HG03135 (cell line): ENCODE measurements around the gene TCF23.
"Not testable (repeated sequence)": the region's sequence is repeated elsewhere in the genome, so short reads cannot be mapped to it uniquely, and the experiment has no call there.

Experiments used
- ATAC-seq: cut with Tn5 transposase; IDR thresholded peaks from one replicate; pipeline ENCODE4 v1.9.1; 2021; ENCODE audit warnings: mild to moderate bottlenecking, moderate library complexity; ENCODE audit not compliant: unreplicated experiment

The TCF23 gene

GRCh38 chr2:27148801-27149439, at the start of gene TCF23:
Gene TCF23 (plus strand): TSS chr2:27149004. CDS start chr2:27149134, 130 bp downstream.
- no peak for ATAC-seq

GRCh38 chr2:27099334-27099955, 49.4 kb upstream of the TCF23 start:
- ATAC-seq, result no peak

- no peak for ATAC-seq
Observed at GRCh38 chr2:27100036-27100435, 48.8 kb upstream of the TCF23 start.

- ATAC-seq, result no peak
Observed at GRCh38 chr2:27102329-27102728, 46.5 kb upstream of the TCF23 start.

- no peak for ATAC-seq
Observed at GRCh38 chr2:27105981-27106380, 42.8 kb upstream of the TCF23 start.

GRCh38 chr2:27108221-27108620, 40.6 kb upstream of the TCF23 start:
- no peak for ATAC-seq

- no peak for ATAC-seq
Observed at GRCh38 chr2:27109083-27109482, 39.7 kb upstream of the TCF23 start.

GRCh38 chr2:27110603-27111352, 38.0 kb upstream of the TCF23 start:
- ATAC-seq, result not testable (repeated sequence)

- ATAC-seq, result not testable (repeated sequence)
Observed at GRCh38 chr2:27111392-27112078, 37.3 kb upstream of the TCF23 start.

GRCh38 chr2:27115519-27115918, 33.3 kb upstream of the TCF23 start:
- ATAC-seq, result no peak

GRCh38 chr2:27117995-27118524, 30.7 kb upstream of the TCF23 start:
- no peak for ATAC-seq

GRCh38 chr2:27118525-27119329, 30.1 kb upstream of the TCF23 start, which contains the start of gene CGREF1:
Gene CGREF1 (minus strand): TSS chr2:27119128. CDS start chr2:27104366, 14,762 bp downstream.
- no peak for ATAC-seq

- not testable (repeated sequence) for ATAC-seq
Observed at GRCh38 chr2:27119330-27119670, 29.5 kb upstream of the TCF23 start.

GRCh38 chr2:27121906-27122305, 26.9 kb upstream of the TCF23 start:
- ATAC-seq, result no peak

GRCh38 chr2:27122791-27123190, 26.0 kb upstream of the TCF23 start:
- ATAC-seq, result no peak

- no peak for ATAC-seq
Observed at GRCh38 chr2:27123302-27124150, 25.3 kb upstream of the TCF23 start, which contains the start of gene ABHD1. Gene ABHD1 (plus strand): TSS chr2:27123815. CDS start chr2:27123949, 134 bp downstream.

- ATAC-seq, result no peak
Observed at GRCh38 chr2:27125104-27125503, 23.7 kb upstream of the TCF23 start.

GRCh38 chr2:27126252-27126710, 22.5 kb upstream of the TCF23 start:
- no peak for ATAC-seq
